ENCODE results near the gene SLC35E1. TPM values are rescaled to one million over a fixed set of nuclear protein-coding genes. Genes with fewer than 3 reads are reported as not detected.

Gene SLC35E1
- total RNA-seq, 1 experiment from 2014 or later: 49.1 TPM

DNA sequence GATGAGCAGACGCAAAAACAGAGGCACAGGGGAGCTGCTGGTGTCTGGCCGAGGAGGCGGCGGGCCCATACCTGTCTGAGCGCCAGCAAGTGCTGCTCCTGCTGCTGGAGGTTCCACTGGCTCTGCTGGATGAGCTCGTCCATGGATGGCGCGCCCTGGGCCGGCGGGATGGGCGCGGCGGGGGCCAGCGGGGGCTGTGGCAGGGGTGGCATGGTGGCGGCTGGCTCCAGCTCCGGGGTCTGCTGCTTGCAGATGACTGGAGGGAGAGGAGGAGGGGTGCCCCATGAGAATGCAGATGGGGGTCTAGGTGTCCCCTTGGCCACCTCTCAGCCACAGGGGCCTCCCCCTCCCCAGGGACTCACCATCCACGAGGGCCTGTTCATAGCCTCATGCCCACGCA, 36.8 kb downstream of the SLC35E1 start:
- Histone ChIP-seq H3K79me2 (ENCODE audit: insufficient read depth, low read length) (peaks cover 81% of the 10 kb centered on the region), H3K36me3 (ENCODE audit: control insufficient read depth in 1 of 2, insufficient read depth in 2 of 2, low read length in 2 of 2) (peaks cover 42 to 81% of the 10 kb centered on the region in 2 experiments), H2AFZ (ENCODE audit: low read depth, low read length, poor library complexity, severe bottlenecking) (no peak overlapping the region), H3K27me3 (ENCODE audit: insufficient read depth, low read length) (no peaks in the 10 kb centered on the region), H3K4me1 (ENCODE audit: control insufficient read depth in 1 of 2, insufficient read depth in 2 of 2, low read length in 2 of 2) (no peaks in the 10 kb centered on the region; a peak in 1 of 4 replicates), H4K20me1 (ENCODE audit: insufficient read depth) (0 out of 2 replicates have a peak, but pooled peaks cover 15% of the 10 kb centered on the region), H3K9ac (ENCODE audit: low read length) (no peak overlapping the region), H3K4me3 (replicated peaks in 1 of 2; ENCODE audit: low read depth in 1 of 2, low read length in 2 of 2) (no peak overlapping the region), H3K9me2 (ENCODE audit: insufficient read depth) (no peaks in the 10 kb centered on the region), H3K9me3 (ENCODE audit: control insufficient read depth in 1 of 2, insufficient read depth in 1 of 2, low read depth in 1 of 2, low read length in 2 of 2) (no peaks in the 10 kb centered on the region), H3K4me2 (ENCODE audit: low read length) (no peak overlapping the region), H3K27ac (ENCODE audit: low read depth, low read length) (no peak overlapping the region)
- ChIA-PET CTCF (no interaction called here), POLR2A (no interaction called here), RAD21 (ENCODE audit: low non-redundant PET in 1 of 2, low total read pairs in 2 of 2, uncharacterized antibody in 2 of 2, unreplicated experiment in 2 of 2) (no interaction called here)
- no peak for DNase-seq (ENCODE audit: low read depth, low spot score)
- intact Hi-C loops (cut with micrococcal nuclease): no loop called here
- TF ChIP-seq EZH2 (IDR thresholded peaks at IDR 0.05) (no peak), SRF (IDR thresholded peaks at IDR 0.05; ENCODE audit: low read depth) (no peak), POLR2AphosphoS5 (IDR thresholded peaks at IDR 0.05; ENCODE audit: low read depth, low read length) (no peak), EGR1 (IDR thresholded peaks at IDR 0.05; ENCODE audit: low read depth) (no peak), SIN3A (IDR thresholded peaks at IDR 0.05; ENCODE audit: low read depth) (no peak), FOSL1 (IDR thresholded peaks at IDR 0.05; ENCODE audit: low read depth) (no peak)
- TF ChIP-seq, protein P1, sequence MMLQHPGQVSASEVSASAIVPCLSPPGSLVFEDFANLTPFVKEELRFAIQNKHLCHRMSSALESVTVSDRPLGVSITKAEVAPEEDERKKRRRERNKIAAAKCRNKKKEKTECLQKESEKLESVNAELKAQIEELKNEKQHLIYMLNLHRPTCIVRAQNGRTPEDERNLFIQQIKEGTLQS (IDR thresholded peaks at IDR 0.05): no peak
- ATAC-seq: no peak
- BruUV-seq (replicated peaks): no TSS peak

DNA sequence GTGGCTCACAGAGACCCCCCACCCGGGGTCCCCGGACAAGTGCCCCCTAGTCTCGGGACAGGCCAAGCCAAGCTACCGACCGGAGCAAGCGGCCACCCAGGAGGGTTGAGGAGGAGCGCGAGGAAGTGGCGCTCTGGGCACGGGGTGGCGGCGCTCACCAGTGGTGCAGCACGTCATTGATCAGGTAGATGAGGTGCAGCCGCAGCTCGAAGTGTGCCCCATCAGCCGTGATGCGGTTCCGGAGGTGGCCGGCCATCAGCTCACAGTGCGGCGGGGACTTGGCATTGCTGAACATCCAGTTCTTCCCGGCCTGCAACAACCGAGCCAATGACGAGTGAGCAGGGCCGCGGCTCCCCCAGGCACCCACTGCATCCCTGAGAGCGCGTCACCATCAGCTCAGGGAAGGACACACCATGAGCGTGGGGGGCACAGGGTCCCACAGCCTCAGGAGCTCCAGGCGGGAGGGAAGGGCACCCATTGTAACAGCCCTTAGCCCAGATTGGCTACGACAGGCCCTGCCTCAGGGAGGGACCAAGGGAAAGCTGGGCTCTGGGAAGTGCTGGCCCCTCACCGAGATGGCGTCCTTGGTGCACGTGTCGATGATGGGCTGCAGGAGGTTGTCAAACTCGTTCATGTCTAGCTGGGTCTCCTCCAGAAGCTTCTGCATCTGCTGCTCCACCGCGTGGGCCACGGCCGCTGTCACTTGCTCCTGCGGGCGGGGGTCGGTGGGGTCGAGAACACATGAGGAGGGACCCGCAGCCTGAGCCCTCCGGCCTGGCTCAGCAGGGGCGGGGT, 39.6 kb downstream of the SLC35E1 start:
- intact Hi-C loops (cut with micrococcal nuclease): no loop called here

More for the DNA sequence above, 39.6 kb downstream of the SLC35E1 start:
- POLR2A ChIA-PET: interaction anchor here (1.1 kb wide), 1 partner anchor 11 kb away, joined by 6 read pairs; no protein-coding TSS in a partner anchor
- Histone ChIP-seq H3K79me2 (ENCODE audit: insufficient read depth, low read length) (peaks cover 62% of the 10 kb centered on the region), H3K9me3 (ENCODE audit: control insufficient read depth in 1 of 2, insufficient read depth in 1 of 2, low read depth in 1 of 2, low read length in 2 of 2) (no peaks in the 10 kb centered on the region), H3K9ac (ENCODE audit: low read length) (no peak overlapping the region), H2AFZ (ENCODE audit: low read depth, low read length, poor library complexity, severe bottlenecking) (no peak overlapping the region), H4K20me1 (ENCODE audit: insufficient read depth) (0 out of 2 replicates have a peak, but pooled peaks cover 12% of the 10 kb centered on the region), H3K27me3 (ENCODE audit: insufficient read depth, low read length) (no peaks in the 10 kb centered on the region), H3K4me2 (ENCODE audit: low read length) (no peak overlapping the region), H3K4me3 (replicated peaks in 1 of 2; ENCODE audit: low read depth in 1 of 2, low read length in 2 of 2) (no peak overlapping the region), H3K36me3 (ENCODE audit: control insufficient read depth in 1 of 2, insufficient read depth in 2 of 2, low read length in 2 of 2) (peaks cover 44 to 85% of the 10 kb centered on the region in 2 experiments; a peak in 3 of 4 replicates), H3K27ac (ENCODE audit: low read depth, low read length) (no peak overlapping the region), H3K9me2 (ENCODE audit: insufficient read depth) (no peaks in the 10 kb centered on the region), H3K4me1 (ENCODE audit: control insufficient read depth in 1 of 2, insufficient read depth in 2 of 2, low read length in 2 of 2) (no peaks in the 10 kb centered on the region)
- RAD21 ChIA-PET (ENCODE audit: low non-redundant PET in 1 of 2, low total read pairs in 2 of 2, uncharacterized antibody in 2 of 2, unreplicated experiment in 2 of 2): interaction anchor here in 1 of 2 experiments (0.5 kb wide), 1 partner anchor 81 kb away, joined by 3 read pairs; no protein-coding TSS in a partner anchor
- ATAC-seq (no peak), DNase-seq (ENCODE audit: low read depth, low spot score) (no peak)
- CTCF ChIA-PET: no interaction called here
- TF ChIP-seq, protein P2, sequence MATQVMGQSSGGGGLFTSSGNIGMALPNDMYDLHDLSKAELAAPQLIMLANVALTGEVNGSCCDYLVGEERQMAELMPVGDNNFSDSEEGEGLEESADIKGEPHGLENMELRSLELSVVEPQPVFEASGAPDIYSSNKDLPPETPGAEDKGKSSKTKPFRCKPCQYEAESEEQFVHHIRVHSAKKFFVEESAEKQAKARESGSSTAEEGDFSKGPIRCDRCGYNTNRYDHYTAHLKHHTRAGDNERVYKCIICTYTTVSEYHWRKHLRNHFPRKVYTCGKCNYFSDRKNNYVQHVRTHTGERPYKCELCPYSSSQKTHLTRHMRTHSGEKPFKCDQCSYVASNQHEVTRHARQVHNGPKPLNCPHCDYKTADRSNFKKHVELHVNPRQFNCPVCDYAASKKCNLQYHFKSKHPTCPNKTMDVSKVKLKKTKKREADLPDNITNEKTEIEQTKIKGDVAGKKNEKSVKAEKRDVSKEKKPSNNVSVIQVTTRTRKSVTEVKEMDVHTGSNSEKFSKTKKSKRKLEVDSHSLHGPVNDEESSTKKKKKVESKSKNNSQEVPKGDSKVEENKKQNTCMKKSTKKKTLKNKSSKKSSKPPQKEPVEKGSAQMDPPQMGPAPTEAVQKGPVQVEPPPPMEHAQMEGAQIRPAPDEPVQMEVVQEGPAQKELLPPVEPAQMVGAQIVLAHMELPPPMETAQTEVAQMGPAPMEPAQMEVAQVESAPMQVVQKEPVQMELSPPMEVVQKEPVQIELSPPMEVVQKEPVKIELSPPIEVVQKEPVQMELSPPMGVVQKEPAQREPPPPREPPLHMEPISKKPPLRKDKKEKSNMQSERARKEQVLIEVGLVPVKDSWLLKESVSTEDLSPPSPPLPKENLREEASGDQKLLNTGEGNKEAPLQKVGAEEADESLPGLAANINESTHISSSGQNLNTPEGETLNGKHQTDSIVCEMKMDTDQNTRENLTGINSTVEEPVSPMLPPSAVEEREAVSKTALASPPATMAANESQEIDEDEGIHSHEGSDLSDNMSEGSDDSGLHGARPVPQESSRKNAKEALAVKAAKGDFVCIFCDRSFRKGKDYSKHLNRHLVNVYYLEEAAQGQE (IDR thresholded peaks at IDR 0.05; ENCODE audit: low read depth): no peak
- TF ChIP-seq JUND (IDR thresholded peaks at IDR 0.05): no peak
- TF ChIP-seq, protein P1 (IDR thresholded peaks at IDR 0.05): no peak
- no peak for TF ChIP-seq CEBPB (IDR thresholded peaks at IDR 0.05; ENCODE audit: low read depth)
- TF ChIP-seq EZH2 (IDR thresholded peaks at IDR 0.05): no peak
- TF ChIP-seq EZH2phosphoT487 (IDR thresholded peaks at IDR 0.05; ENCODE audit: borderline replicate concordance): no peak
- TF ChIP-seq ZFX (IDR thresholded peaks at IDR 0.05): no peak
- no peak for TF ChIP-seq RAD21 (IDR thresholded peaks at IDR 0.05; ENCODE audit: low read depth)
- no peak for TF ChIP-seq CBX3 (IDR thresholded peaks at IDR 0.05; ENCODE audit: low read depth)
- TF ChIP-seq TCF7L2 (IDR thresholded peaks at IDR 0.05; ENCODE audit: borderline replicate concordance, extremely low read depth, insufficient read depth, insufficient read length): no peak
- no peak for TF ChIP-seq SRF (IDR thresholded peaks at IDR 0.05; ENCODE audit: low read depth)
- TF ChIP-seq FOSL1 (IDR thresholded peaks at IDR 0.05; ENCODE audit: low read depth): no peak
- no peak for TF ChIP-seq SIN3A (IDR thresholded peaks at IDR 0.05; ENCODE audit: low read depth)
- BruUV-seq (replicated peaks): no TSS peak
